ENCODE results near the gene RTEL1.

- TF ChIP-seq, protein P1, sequence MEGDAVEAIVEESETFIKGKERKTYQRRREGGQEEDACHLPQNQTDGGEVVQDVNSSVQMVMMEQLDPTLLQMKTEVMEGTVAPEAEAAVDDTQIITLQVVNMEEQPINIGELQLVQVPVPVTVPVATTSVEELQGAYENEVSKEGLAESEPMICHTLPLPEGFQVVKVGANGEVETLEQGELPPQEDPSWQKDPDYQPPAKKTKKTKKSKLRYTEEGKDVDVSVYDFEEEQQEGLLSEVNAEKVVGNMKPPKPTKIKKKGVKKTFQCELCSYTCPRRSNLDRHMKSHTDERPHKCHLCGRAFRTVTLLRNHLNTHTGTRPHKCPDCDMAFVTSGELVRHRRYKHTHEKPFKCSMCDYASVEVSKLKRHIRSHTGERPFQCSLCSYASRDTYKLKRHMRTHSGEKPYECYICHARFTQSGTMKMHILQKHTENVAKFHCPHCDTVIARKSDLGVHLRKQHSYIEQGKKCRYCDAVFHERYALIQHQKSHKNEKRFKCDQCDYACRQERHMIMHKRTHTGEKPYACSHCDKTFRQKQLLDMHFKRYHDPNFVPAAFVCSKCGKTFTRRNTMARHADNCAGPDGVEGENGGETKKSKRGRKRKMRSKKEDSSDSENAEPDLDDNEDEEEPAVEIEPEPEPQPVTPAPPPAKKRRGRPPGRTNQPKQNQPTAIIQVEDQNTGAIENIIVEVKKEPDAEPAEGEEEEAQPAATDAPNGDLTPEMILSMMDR (IDR thresholded peaks at IDR 0.05): no peak
- no peak for TF ChIP-seq POLR2A (IDR thresholded peaks at IDR 0.05)
Observed at GRCh38 chr20:63718996-63719395, 60.9 kb downstream of the RTEL1 start.

Measured in lower leg skin (tissue), 3 donors.